IMR-90 (cell line): ENCODE measurements around the gene ATF4.

Experiments
- CTCF ChIP-seq: conservative IDR thresholded peaks from 2 replicates; pipeline ENCODE4 v1.5.1; 2012; ENCODE audit warnings: mild to moderate bottlenecking, low read depth, low read length, improper control_type of control experiment
- MAFK ChIP-seq: IDR thresholded peaks from 2 replicates; pipeline ENCODE4 v1.6.1; 2012; ENCODE audit warnings: low read depth, low read length, improper control_type of control experiment
- MAZ ChIP-seq: IDR thresholded peaks from 2 replicates; pipeline ENCODE4 v1.6.1; 2012; ENCODE audit warnings: low read depth, mild to moderate bottlenecking, low read length, improper control_type of control experiment, moderate library complexity, borderline replicate concordance
- MXI1 ChIP-seq: IDR thresholded peaks from 2 replicates; pipeline ENCODE4 v1.6.1; 2012; ENCODE audit warnings: low read depth, mild to moderate bottlenecking, low read length, moderate library complexity, borderline replicate concordance
- RAD21 ChIP-seq: IDR thresholded peaks from 2 replicates; pipeline ENCODE4 v1.6.1; 2012; ENCODE audit warnings: low read length, improper control_type of control experiment

GRCh38 chr22:39567135-39567946, 47.0 kb downstream of the ATF4 start:
- TF ChIP-seq CTCF (no peak), RAD21 (no peak), MAFK (no peak), MXI1 (no peak), MAZ (no peak)
